IMR-90 (cell line): ENCODE results near the gene KRTAP6-3. TPM values are rescaled to one million over a fixed set of nuclear protein-coding genes. Genes with fewer than 3 reads are reported as not detected.

Experiments
- ATAC-seq: fragments of 200-7000 bp; cut with Tn5 transposase; 2 replicates; pipeline ENCODE4 v1.9.1; 2020; ENCODE audit warnings: low read depth, mild to moderate bottlenecking, moderate library complexity
- Bru-seq: library from RNA; stranded (reverse); fragments of 400-500 nt; gene quantifications from one replicate; lab custom pipeline; 2021; lab: Mats Ljungman, UMichigan
- BruChase-seq, 2 experiments: library from RNA; stranded (reverse); fragments of 400-500 nt; gene quantifications; one replicate each; lab custom pipeline; 2021; lab: Mats Ljungman, UMichigan
- BruUV-seq: library from RNA; stranded (reverse); fragments of 400-500 nt; replicated peaks from 2 replicates; lab custom pipeline; 2021; lab: Mats Ljungman, UMichigan
- CTCF ChIA-PET: fragments of 300-600 bp; formaldehyde crosslinking; extraction: SDS; loops from one replicate; lab custom pipeline; 2021; ENCODE audit warnings: antibody characterized with exemption; lab: Yijun Ruan, JAX
- POLR2A ChIA-PET: fragments of 300-600 bp; sonication (Branson Sonifier 250); formaldehyde crosslinking; loops from one replicate; lab custom pipeline; 2022; ENCODE audit warnings: antibody characterized with exemption; ENCODE audit not compliant: unreplicated experiment; lab: Charles Lee
- DNase-seq: peaks from one replicate; pipeline ENCODE4 v3.0.0; 2013
- H2AFZ ChIP-seq: replicated peaks from 2 replicates; pipeline ENCODE3; 2013; ENCODE audit warnings: low read length, mild to moderate bottlenecking; ENCODE audit not compliant: poor library complexity
- H2AK5ac ChIP-seq: 2 replicates; pipeline ENCODE4 v1.6.1; 2013; ENCODE audit warnings: low read depth, low read length, inconsistent platforms
- H2AK9ac ChIP-seq: replicated peaks from 2 replicates; pipeline ENCODE3; 2013; ENCODE audit warnings: mild to moderate bottlenecking, low read depth, low read length, moderate library complexity; ENCODE audit not compliant: poor library complexity
- H2BK120ac ChIP-seq: 2 replicates; pipeline ENCODE4 v1.6.1; 2013; ENCODE audit warnings: low read depth, low read length, inconsistent platforms
- H2BK15ac ChIP-seq: 3 replicates; pipeline ENCODE4 v1.6.1; 2013; ENCODE audit warnings: low read depth, low read length, inconsistent platforms
- H2BK20ac ChIP-seq: 2 replicates; pipeline ENCODE4 v1.6.1; 2013; ENCODE audit warnings: low read depth, mild to moderate bottlenecking, inconsistent platforms, low read length, moderate library complexity
- H2BK5ac ChIP-seq: 2 replicates; pipeline ENCODE4 v1.6.1; 2013; ENCODE audit warnings: mild to moderate bottlenecking, low read depth, low read length, inconsistent platforms; ENCODE audit not compliant: poor library complexity, severe bottlenecking
- H3K14ac ChIP-seq: replicated peaks from 2 replicates; pipeline ENCODE4 v1.6.1; 2013; ENCODE audit warnings: low read depth, low read length, inconsistent platforms
- H3K18ac ChIP-seq: 2 replicates; pipeline ENCODE4 v1.6.1; 2013; ENCODE audit warnings: low read depth, low read length, control low read depth
- H3K23ac ChIP-seq: 2 replicates; pipeline ENCODE4 v1.6.1; 2013; ENCODE audit warnings: low read depth, low read length, inconsistent platforms
- H3K27ac ChIP-seq: 2 replicates; pipeline ENCODE4 v1.5.1; 2013; ENCODE audit warnings: mild to moderate bottlenecking, control low read depth, low read length; ENCODE audit not compliant: insufficient read depth
- H3K27me3 ChIP-seq: 2 replicates; pipeline ENCODE4 v1.6.1; 2013; ENCODE audit warnings: low read length; ENCODE audit not compliant: control insufficient read depth, insufficient read depth
- H3K36me3 ChIP-seq: 2 replicates; pipeline ENCODE4 v1.6.1; 2013; ENCODE audit warnings: low read length, mixed read lengths; ENCODE audit not compliant: control insufficient read depth, insufficient read depth
- H3K4ac ChIP-seq: 2 replicates; pipeline ENCODE4 v1.6.1; 2013; ENCODE audit warnings: low read depth, low read length, inconsistent platforms
- H3K4me1 ChIP-seq: 2 replicates; pipeline ENCODE4 v1.6.1; 2013; ENCODE audit warnings: low read length, mixed read lengths; ENCODE audit not compliant: control insufficient read depth, insufficient read depth
- H3K4me2 ChIP-seq: 2 replicates; pipeline ENCODE4 v1.6.1; 2013; ENCODE audit warnings: low read depth, mild to moderate bottlenecking, control low read depth, low read length, moderate library complexity
- H3K4me3 ChIP-seq: 2 replicates; pipeline ENCODE4 v1.5.1; 2013; ENCODE audit warnings: low read depth, mild to moderate bottlenecking, control low read depth, low read length, moderate library complexity; ENCODE audit not compliant: insufficient read depth
- H3K56ac ChIP-seq: 2 replicates; pipeline ENCODE4 v1.6.1; 2013; ENCODE audit warnings: low read length, inconsistent platforms; ENCODE audit not compliant: insufficient read depth; ENCODE audit errors: extremely low read depth
- H3K79me1 ChIP-seq, 2 experiments: 2 replicates each; pipeline ENCODE4 v1.6.1; 2013; ENCODE audit warnings: low read length in 2 of 2, inconsistent platforms in 1 of 2, low read depth in 1 of 2
- H3K9ac ChIP-seq: 2 replicates; pipeline ENCODE4 v1.6.1; 2013; ENCODE audit warnings: low read depth, low read length, control low read depth
- H3K9me1 ChIP-seq: 2 replicates; pipeline ENCODE4 v1.6.1; 2013; ENCODE audit warnings: low read length, inconsistent platforms; ENCODE audit not compliant: insufficient read depth
- H3K9me3 ChIP-seq: 2 replicates; pipeline ENCODE4 v1.6.1; 2013; ENCODE audit warnings: low read length; ENCODE audit not compliant: control insufficient read depth, insufficient read depth
- H4K20me1 ChIP-seq: 2 replicates; pipeline ENCODE4 v1.6.1; 2013; ENCODE audit warnings: low read length, inconsistent platforms; ENCODE audit not compliant: insufficient read depth
- H4K5ac ChIP-seq: 2 replicates; pipeline ENCODE4 v1.6.1; 2013; ENCODE audit warnings: mild to moderate bottlenecking, low read depth, low read length, control low read depth
- H4K8ac ChIP-seq, 2 experiments: 2 replicates each; pipeline ENCODE4 v1.6.1; 2013; ENCODE audit warnings: low read depth in 2 of 2, low read length in 2 of 2, control low read depth in 1 of 2, inconsistent platforms in 1 of 2
- H4K91ac ChIP-seq: 2 replicates; pipeline ENCODE4 v1.6.1; 2013; ENCODE audit warnings: low read depth, low read length, inconsistent platforms; ENCODE audit not compliant: insufficient read depth
- BHLHE40 ChIP-seq: fragments of 150-350 bp; IDR thresholded peaks from 2 replicates; pipeline ENCODE4 v1.6.1; 2016; ENCODE audit warnings: mild to moderate bottlenecking, low read depth, low read length
- CEBPB ChIP-seq: IDR thresholded peaks from 2 replicates; pipeline ENCODE4 v1.6.1; 2012; ENCODE audit warnings: low read depth, low read length, improper control_type of control experiment
- CHD1 ChIP-seq: IDR thresholded peaks from 2 replicates; pipeline ENCODE4 v1.6.1; 2012; ENCODE audit warnings: low read depth, low read length, improper control_type of control experiment
- MAZ ChIP-seq: IDR thresholded peaks from 2 replicates; pipeline ENCODE4 v1.6.1; 2012; ENCODE audit warnings: low read depth, mild to moderate bottlenecking, low read length, improper control_type of control experiment, moderate library complexity, borderline replicate concordance
- MXI1 ChIP-seq: IDR thresholded peaks from 2 replicates; pipeline ENCODE4 v1.6.1; 2012; ENCODE audit warnings: low read depth, mild to moderate bottlenecking, low read length, moderate library complexity, borderline replicate concordance
- NFE2L2 ChIP-seq: fragments of 150-350 bp; IDR thresholded peaks from 2 replicates; pipeline ENCODE4 v1.6.1; 2016; ENCODE audit warnings: low read depth, mild to moderate bottlenecking, low read length
- RCOR1 ChIP-seq: IDR thresholded peaks from 2 replicates; pipeline ENCODE4 v1.6.1; 2012; ENCODE audit warnings: mild to moderate bottlenecking, low read length, improper control_type of control experiment; ENCODE audit not compliant: insufficient replicate concordance
- RFX5 ChIP-seq: IDR thresholded peaks from 2 replicates; pipeline ENCODE4 v1.8.0; 2012; ENCODE audit warnings: low read depth, mild to moderate bottlenecking, low read length, moderate library complexity
- USF2 ChIP-seq: fragments of 150-350 bp; IDR thresholded peaks from 2 replicates; pipeline ENCODE4 v1.6.1; 2017; ENCODE audit warnings: mild to moderate bottlenecking, antibody characterized with exemption, low read length, low read depth
- WGBS, 2 experiments: methylation state at CpG; one replicate each; pipeline versions ENCODE4 v1.1.5 to v1.1.7; 2013; ENCODE audit warnings: missing lambda C conversion rate in 2 of 2; ENCODE audit not compliant: insufficient read length in 1 of 2; ENCODE audit errors: extremely low coverage in 2 of 2; 5-methylcytosine and 5-hydroxymethylcytosine counted together
- dilution Hi-C: fragments of 300-500 bp; cut with HindIII; formaldehyde crosslinking; loops from one replicate; pipeline ENCODE4 v1.14.3; 2018; ENCODE audit warnings: low sequenced_read_pairs; ENCODE audit not compliant: unreplicated experiment
- in situ Hi-C: fragments of 300-500 bp; cut with MboI; formaldehyde crosslinking; loops from 3 replicates; pipeline ENCODE4 v1.14.3; 2019; ENCODE audit warnings: low sequenced_read_pairs, inconsistent platforms, mixed read lengths
- intact Hi-C: fragments of 100-400 bp; cut with micrococcal nuclease; formaldehyde crosslinking; loops from 2 replicates; pipeline ENCODE4 v1.10.0; 2022
- long read RNA-seq: library from polyadenylated mRNA; unstranded; transcript quantifications from one replicate; pipeline ENCODE4 v2.0.0, GENCODE V29; 2021; ENCODE audit not compliant: unreplicated experiment
- polyA plus RNA-seq, 3 experiments: library from polyadenylated mRNA; depleted of rRNA; stranded (reverse); fragments of >200 nt; gene quantifications; 2 replicates each; pipeline ENCODE4 v1.2.3, GENCODE V29; 2012; ENCODE audit warnings: low replicate concordance in 1 of 3
- total RNA-seq: library from RNA; depleted of rRNA; stranded (reverse); fragments of >200 nt; gene quantifications from 2 replicates; pipeline ENCODE4 v1.2.3, GENCODE V29; 2012; rRNA removed
- TF ChIP-seq, protein P1 (sequence below): fragments of 150-350 bp; IDR thresholded peaks from 2 replicates; pipeline ENCODE4 v1.6.1; 2016; ENCODE audit warnings: low read depth, mild to moderate bottlenecking, low read length, moderate library complexity, borderline replicate concordance

The KRTAP6-3 gene
- total RNA-seq, result not detected in 2 replicates
- not detected in 2 replicates for polyA plus RNA-seq (2012; rRNA removed)
- polyA plus RNA-seq (2012; cell fraction: cytosol; rRNA removed), result not detected in 2 replicates
- polyA plus RNA-seq (2012; cell fraction: nucleus; rRNA removed; ENCODE audit: low replicate concordance), result not detected in 2 replicates
- Bru-seq, nascent RNA, result not detected
- BruChase-seq, experiment 1, labeled RNA remaining after a 6-hour chase, result not detected
- BruChase-seq, experiment 2, labeled RNA remaining after a 2-hour chase, result not detected
- long read RNA-seq, result 0 reads

- WGBS, 2 experiments, result no CpG with 5 or more reads among the region's 4 CpGs
- Histone ChIP-seq H2BK20ac (no peak within 1 kb of the TSS), H2AFZ (no peak within 1 kb of the TSS), H3K36me3 (no peaks in the 10 kb centered on the region), H4K91ac (no peak within 1 kb of the TSS), H3K79me1 (no peaks in the 10 kb centered on the region), H4K20me1 (no peaks in the 10 kb centered on the region), H3K18ac (no peak within 1 kb of the TSS), H2BK5ac (no peak within 1 kb of the TSS), H3K14ac (no peak within 1 kb of the TSS), H2BK120ac (no peak within 1 kb of the TSS), H3K23ac (no peak within 1 kb of the TSS), H2AK9ac (no peak within 1 kb of the TSS), H3K9me3 (peaks cover 7% of the 10 kb centered on the region), H3K4me1 (no peaks in the 10 kb centered on the region), H3K27me3 (no peaks in the 10 kb centered on the region), H3K4ac (no peak within 1 kb of the TSS), H3K4me3 (no peak within 1 kb of the TSS), H2AK5ac (no peak within 1 kb of the TSS), H4K5ac (no peak within 1 kb of the TSS), H3K9ac (no peak within 1 kb of the TSS), H4K8ac (no peak within 1 kb of the TSS), H3K56ac (no peak within 1 kb of the TSS; the same call in 1 of the 2 replicates), H2BK15ac (no peak within 1 kb of the TSS), H3K27ac (no peak within 1 kb of the TSS), H3K9me1 (no peaks in the 10 kb centered on the region), H3K4me2 (no peak within 1 kb of the TSS)
- no peak for ATAC-seq
- in situ Hi-C loops, result no loop called here
- intact Hi-C loops, result no loop called here
- TF ChIP-seq BHLHE40 (no peak), RCOR1 (no peak), NFE2L2 (no peak), CHD1 (no peak), USF2 (no peak), CEBPB (no peak), MXI1 (no peak), MAZ (no peak), RFX5 (no peak)
- TF ChIP-seq, protein P1, sequence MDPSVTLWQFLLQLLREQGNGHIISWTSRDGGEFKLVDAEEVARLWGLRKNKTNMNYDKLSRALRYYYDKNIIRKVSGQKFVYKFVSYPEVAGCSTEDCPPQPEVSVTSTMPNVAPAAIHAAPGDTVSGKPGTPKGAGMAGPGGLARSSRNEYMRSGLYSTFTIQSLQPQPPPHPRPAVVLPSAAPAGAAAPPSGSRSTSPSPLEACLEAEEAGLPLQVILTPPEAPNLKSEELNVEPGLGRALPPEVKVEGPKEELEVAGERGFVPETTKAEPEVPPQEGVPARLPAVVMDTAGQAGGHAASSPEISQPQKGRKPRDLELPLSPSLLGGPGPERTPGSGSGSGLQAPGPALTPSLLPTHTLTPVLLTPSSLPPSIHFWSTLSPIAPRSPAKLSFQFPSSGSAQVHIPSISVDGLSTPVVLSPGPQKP, result no peak
- dilution Hi-C loops, result no loop called here
- no peak for DNase-seq
- ChIA-PET POLR2A (no interaction called here), CTCF (no interaction called here)
- BruUV-seq, result no TSS peak
These were observed at the start of gene KRTAP6-3 for GRCh38 chr21:30592140-30592539. Gene KRTAP6-3, plus strand, starts transcription at chr21:30592440. Its CDS starts 6 bp downstream, at chr21:30592446.
